ENCODE results near the gene FUT7.
A peak's percentile ranks its signal among the peaks of the same experiment; 100 is the strongest.

Gene FUT7

DNA sequence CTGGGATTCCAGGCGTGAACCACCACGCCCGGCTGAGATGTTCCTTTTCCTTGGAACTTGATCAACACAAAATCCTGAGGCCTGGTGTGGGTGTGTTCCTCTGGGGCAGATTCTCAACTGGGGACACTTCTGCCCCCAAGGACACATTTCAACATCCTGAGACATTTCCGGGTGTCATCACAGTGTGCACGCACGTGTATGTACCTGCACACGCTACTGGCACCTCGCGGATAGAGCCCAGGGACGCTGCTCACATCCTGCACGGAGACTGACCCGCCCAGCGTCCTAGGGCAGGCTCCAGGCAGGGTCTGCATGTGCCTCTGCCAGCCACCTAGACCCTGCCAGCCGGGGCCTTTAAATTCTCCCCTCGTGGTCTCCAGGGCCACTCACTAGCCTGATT is 30.5 kb upstream of the FUT7 start:
- TF ChIP-seq, protein P1, sequence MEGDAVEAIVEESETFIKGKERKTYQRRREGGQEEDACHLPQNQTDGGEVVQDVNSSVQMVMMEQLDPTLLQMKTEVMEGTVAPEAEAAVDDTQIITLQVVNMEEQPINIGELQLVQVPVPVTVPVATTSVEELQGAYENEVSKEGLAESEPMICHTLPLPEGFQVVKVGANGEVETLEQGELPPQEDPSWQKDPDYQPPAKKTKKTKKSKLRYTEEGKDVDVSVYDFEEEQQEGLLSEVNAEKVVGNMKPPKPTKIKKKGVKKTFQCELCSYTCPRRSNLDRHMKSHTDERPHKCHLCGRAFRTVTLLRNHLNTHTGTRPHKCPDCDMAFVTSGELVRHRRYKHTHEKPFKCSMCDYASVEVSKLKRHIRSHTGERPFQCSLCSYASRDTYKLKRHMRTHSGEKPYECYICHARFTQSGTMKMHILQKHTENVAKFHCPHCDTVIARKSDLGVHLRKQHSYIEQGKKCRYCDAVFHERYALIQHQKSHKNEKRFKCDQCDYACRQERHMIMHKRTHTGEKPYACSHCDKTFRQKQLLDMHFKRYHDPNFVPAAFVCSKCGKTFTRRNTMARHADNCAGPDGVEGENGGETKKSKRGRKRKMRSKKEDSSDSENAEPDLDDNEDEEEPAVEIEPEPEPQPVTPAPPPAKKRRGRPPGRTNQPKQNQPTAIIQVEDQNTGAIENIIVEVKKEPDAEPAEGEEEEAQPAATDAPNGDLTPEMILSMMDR (conservative IDR thresholded peaks at IDR 0.05; ENCODE audit: control insufficient read depth, insufficient read depth, low read depth, low read length) = no peak
- no peak overlapping the region for H3K4me3 ChIP-seq (ENCODE audit: control insufficient read depth, low read depth, low read length)
- DNase-seq (ENCODE audit: low read depth) = no peak

DNA sequence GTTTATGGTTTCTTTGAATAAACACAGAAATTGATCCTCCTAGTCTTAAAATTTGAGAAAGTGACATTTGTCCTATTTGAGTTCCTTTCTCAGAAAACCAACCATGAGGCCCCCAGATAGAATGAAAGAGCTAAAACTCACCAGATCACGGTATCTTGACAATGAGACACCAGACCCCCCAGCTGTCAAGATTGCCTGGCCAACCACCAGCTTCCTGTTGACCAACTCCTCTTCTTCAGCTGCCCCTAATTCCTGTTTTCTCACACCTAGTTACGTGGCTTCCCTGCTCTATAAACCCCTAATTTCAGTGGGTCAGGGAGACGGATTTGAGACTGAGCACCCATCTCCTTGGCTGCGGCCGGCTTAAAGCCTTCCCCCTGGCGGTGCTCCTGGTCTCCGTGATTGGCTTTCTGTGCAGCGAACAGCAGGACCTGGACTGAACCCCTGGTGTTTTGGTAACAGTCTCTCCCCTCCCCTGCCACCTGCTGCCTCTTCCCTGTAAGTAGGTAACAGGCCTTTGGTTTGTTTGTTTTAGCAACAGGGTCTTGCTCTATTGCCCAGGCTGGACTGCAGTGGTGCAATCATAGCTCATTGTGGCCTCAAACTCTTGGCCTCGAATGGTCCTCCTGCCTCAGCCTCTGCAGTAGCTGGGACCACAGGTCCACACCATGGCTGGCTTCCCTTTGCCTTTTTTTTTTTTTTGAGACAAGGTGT is 26.8 kb upstream of the FUT7 start:
- H3K4me3 ChIP-seq (ENCODE audit: control insufficient read depth, low read depth, low read length) = no peak overlapping the region
- no peak for DNase-seq (ENCODE audit: low read depth)
- TF ChIP-seq, protein P1 (conservative IDR thresholded peaks at IDR 0.05; ENCODE audit: control insufficient read depth, insufficient read depth, low read depth, low read length) = no peak

DNA sequence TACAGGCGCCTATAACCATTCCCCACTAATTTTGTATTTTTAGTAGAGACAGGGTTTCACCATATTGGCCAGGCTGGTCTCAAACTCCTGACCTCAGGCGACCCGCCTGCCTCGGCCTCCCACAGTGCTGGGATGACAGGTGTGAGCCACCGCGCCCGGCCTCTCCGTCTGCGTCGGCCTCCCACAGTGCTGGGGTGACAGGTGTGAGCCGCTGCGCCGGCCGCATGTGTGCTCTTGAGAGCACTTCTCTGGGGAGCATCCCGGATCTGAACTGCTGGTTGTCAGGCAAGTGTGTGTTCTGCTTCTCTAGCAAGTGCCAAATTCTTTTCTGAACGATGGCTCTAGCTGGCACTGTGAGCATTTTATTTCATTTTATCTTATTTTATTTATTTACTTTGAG is 25.7 kb upstream of the FUT7 start:
- no peak for DNase-seq (ENCODE audit: low read depth)
- TF ChIP-seq, protein P1 (conservative IDR thresholded peaks at IDR 0.05; ENCODE audit: control insufficient read depth, insufficient read depth, low read depth, low read length) = no peak
- no peak overlapping the region for H3K4me3 ChIP-seq (ENCODE audit: control insufficient read depth, low read depth, low read length)

DNA sequence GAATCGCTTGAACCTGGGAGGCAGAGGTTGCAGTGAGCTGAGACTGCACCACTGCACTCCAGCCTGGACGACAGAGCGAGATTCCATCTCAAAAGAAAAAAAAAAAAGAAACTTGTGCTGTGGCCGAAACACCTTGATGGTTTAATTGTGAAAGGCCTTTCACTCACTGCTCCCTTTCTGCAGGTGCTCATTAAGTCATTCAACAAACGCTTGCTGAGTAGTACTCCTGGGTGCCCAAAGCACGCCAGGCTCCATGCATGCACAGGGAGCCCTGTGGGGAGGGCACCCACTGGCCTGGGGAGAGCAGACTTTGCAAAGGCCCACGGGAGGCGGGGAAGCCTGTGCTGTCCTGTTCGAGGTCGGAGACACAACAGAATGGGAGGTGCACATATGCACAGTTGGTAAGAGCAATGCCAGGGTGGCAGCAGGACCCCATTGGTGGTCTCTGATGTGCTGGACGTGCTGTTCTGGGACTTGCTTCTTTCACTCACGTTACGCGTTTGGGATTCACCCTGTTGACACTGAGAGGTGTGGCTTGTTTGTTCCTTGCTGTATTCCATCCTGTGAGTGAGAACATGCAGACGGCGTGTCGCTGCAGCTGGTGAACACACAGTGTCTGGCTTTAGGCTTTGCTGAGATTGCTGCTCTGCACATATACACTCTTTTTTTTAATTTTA is 25.0 kb upstream of the FUT7 start:
- no peak overlapping the region for H3K4me3 ChIP-seq (ENCODE audit: control insufficient read depth, low read depth, low read length)
- no peak for DNase-seq (ENCODE audit: low read depth)
- TF ChIP-seq, protein P1 (conservative IDR thresholded peaks at IDR 0.05; ENCODE audit: control insufficient read depth, insufficient read depth, low read depth, low read length) = no peak

DNA sequence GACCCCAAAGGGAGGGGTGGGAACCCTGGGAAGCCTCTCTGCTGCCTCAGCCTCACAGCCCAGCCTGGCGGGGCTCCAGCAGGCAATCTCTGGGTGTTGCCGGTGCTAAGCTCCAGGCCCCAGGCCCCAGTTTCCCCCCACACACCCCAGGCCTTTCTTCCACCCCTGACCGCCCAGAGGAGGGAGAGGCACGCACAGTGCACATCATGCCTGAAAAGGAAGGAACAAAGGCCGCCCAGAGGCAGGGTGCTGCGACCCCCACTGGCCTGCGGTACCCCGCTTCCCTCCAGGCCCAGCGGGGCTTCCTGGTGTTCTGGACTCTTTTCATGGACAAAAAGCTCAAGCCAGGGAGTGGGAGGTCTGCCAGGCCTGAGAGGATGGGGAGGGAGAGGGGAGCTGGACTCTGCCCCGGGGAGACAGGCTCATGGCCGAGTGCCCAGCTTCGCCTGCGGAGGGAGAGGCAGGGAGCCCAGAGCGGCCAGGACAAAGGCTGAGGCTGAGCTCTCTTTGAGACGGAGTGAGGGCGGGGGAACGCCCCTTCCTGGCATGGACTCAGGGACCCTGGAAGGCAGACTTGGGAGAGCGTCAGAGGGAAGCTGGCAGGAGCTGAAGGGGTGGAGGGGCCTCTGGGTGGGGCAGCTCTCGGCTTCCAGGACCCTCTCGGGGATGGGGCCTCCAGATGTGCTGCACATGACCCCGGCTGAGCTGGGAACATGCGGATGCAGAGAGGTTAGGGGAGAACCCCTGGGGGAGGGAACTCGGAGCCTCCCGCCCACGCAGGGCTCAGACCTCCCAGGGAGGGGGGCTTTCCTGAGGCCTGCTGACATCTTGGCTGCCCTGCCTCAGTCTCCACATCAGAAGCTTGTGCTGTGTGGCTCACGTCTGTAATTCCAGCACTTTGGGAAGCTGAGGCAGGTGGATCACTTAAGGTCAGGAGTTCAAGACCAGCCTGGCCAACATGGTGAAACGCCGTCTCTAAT is 23.8 kb upstream of the FUT7 start:
- TF ChIP-seq, protein P1 (conservative IDR thresholded peaks at IDR 0.05; ENCODE audit: control insufficient read depth, insufficient read depth, low read depth, low read length) = no peak
- DNase-seq (ENCODE audit: low read depth) = peak; percentile 71
- H3K4me3 ChIP-seq (ENCODE audit: control insufficient read depth, low read depth, low read length) = no peak overlapping the region

DNA sequence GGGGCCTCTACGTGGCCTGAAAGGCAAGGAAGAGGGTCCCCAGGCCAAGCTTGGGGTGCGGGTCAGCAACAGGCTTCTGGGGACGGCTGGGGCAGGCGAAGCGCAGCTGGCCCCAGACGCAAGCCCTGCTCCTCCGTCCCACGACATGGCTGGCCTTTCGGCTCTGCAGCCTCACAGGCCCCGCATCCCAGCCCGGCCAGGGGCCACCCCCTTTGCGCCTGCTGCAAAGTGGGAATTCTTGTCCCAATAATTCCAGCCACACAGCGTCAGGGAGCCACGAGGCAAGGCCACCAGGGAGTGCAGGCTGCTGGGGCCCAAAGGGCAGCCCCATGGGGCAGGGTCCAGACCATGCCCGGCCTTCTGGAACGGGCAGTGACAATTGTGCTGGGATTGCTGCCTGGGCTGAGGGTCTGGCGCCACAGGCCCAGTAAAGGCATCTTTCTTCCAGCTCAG is 23.1 kb upstream of the FUT7 start:
- TF ChIP-seq, protein P1 (conservative IDR thresholded peaks at IDR 0.05; ENCODE audit: control insufficient read depth, insufficient read depth, low read depth, low read length) = no peak
- H3K4me3 ChIP-seq (ENCODE audit: control insufficient read depth, low read depth, low read length) = no peak overlapping the region
- no peak for DNase-seq (ENCODE audit: low read depth)

Data from fibroblast of mammary gland (primary cell).